ENCODE data around the gene KIF20A. TPM values are rescaled to one million over a fixed set of nuclear protein-coding genes. Genes with fewer than 3 reads are reported as not detected.
A peak's percentile ranks its signal among the peaks of the same experiment; 100 is the strongest.

Gene KIF20A
- total RNA-seq (2021) (63.6 and 88.6 TPM in 2 replicates), Bru-seq, nascent RNA (percentile 77 among the genes with signal in this experiment), BruChase-seq, experiment 1, labeled RNA remaining after a 2-hour chase (percentile 78 among the genes with signal in this experiment), BruChase-seq, experiment 2, labeled RNA remaining after a 6-hour chase (percentile 86 among the genes with signal in this experiment)
- long read RNA-seq, transcript KIF20A-201 (19 exons, 3,201 nt) = major isoform, 177 of 212 reads
- long read RNA-seq, partial matches to known transcripts = 20 of 212 reads
- long read RNA-seq, other reads (novel, unspliced or antisense) = 15 of 212 reads

- CTCF ChIA-PET = interaction anchor here (1.0 kb wide), 1 partner anchor 173 kb away, joined by 3 read pairs; no protein-coding TSS in a partner anchor
- Histone ChIP-seq H3F3A (ENCODE audit: insufficient read depth, low read depth) (no peaks in the 10 kb centered on the region), H3K27me3 (ENCODE audit: insufficient read depth, low read depth) (no peaks in the 10 kb centered on the region), H3K36me3 (ENCODE audit: low read depth) (peaks cover 21% of the 10 kb centered on the region; the same call in 1 of the 2 replicates), H3K4me3 (peak within 1 kb of the TSS; percentile 83), H4K20me1 (ENCODE audit: insufficient read depth) (peaks cover 22% of the 10 kb centered on the region; the same call in 1 of the 2 replicates), H3K79me2 (ENCODE audit: low read depth) (peaks cover 63% of the 10 kb centered on the region), H3K4me1 (replicated peaks; ENCODE audit: insufficient read depth) (peaks cover 19% of the 10 kb centered on the region), H3K9me2 (ENCODE audit: insufficient read depth) (no peaks in the 10 kb centered on the region), H3K4me2 (peak within 1 kb of the TSS; percentile 85), H2AFZ (peak within 1 kb of the TSS; percentile 98), H3K9me3 (ENCODE audit: insufficient read depth, low read depth) (no peaks in the 10 kb centered on the region), H3K27ac (peak within 1 kb of the TSS; percentile 45)
- intact Hi-C loops (cut with micrococcal nuclease; ENCODE audit: unreplicated experiment) = loop anchor here (2.0 kb wide), 1 partner anchor 34 kb away; the partner anchor contains the start of gene CDC23
- TF ChIP-seq EZH2 (IDR thresholded peaks at IDR 0.05; ENCODE audit: low read depth) = no peak
- TF ChIP-seq, protein P1, sequence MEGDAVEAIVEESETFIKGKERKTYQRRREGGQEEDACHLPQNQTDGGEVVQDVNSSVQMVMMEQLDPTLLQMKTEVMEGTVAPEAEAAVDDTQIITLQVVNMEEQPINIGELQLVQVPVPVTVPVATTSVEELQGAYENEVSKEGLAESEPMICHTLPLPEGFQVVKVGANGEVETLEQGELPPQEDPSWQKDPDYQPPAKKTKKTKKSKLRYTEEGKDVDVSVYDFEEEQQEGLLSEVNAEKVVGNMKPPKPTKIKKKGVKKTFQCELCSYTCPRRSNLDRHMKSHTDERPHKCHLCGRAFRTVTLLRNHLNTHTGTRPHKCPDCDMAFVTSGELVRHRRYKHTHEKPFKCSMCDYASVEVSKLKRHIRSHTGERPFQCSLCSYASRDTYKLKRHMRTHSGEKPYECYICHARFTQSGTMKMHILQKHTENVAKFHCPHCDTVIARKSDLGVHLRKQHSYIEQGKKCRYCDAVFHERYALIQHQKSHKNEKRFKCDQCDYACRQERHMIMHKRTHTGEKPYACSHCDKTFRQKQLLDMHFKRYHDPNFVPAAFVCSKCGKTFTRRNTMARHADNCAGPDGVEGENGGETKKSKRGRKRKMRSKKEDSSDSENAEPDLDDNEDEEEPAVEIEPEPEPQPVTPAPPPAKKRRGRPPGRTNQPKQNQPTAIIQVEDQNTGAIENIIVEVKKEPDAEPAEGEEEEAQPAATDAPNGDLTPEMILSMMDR (conservative IDR thresholded peaks at IDR 0.05) = no peak
- POLR2A ChIA-PET (ENCODE audit: unreplicated experiment) = interaction anchor here (0.5 to 0.9 kb wide), 5 partner anchors 35 to 922 kb away, joined by 3 to 8 read pairs (median 4); partner anchors contain the start of gene CDC25C
- DNase-seq = peak; percentile 91 to 94
- no TSS peak for BruUV-seq (replicated peaks)
These were observed at the start of gene KIF20A, which contains the start of gene BRD8 for GRCh38 chr5:138178516-138179276. Gene KIF20A (plus strand): TSS chr5:138179112. CDS start chr5:138179681, 569 bp downstream. Gene BRD8 (minus strand): TSS chr5:138178630. CDS start chr5:138178614, 16 bp downstream.

- DNase-seq = no peak
- Histone ChIP-seq H3K4me1 (replicated peaks; ENCODE audit: insufficient read depth) (no peaks in the 10 kb centered on the region; the same call in 1 of the 2 replicates), H3K79me2 (ENCODE audit: low read depth) (no peaks in the 10 kb centered on the region), H3K9me3 (ENCODE audit: insufficient read depth, low read depth) (no peaks in the 10 kb centered on the region), H3K27ac (no peak overlapping the region), H3K4me2 (no peak overlapping the region), H2AFZ (no peak overlapping the region), H3F3A (ENCODE audit: insufficient read depth, low read depth) (no peaks in the 10 kb centered on the region), H4K20me1 (ENCODE audit: insufficient read depth) (no peaks in the 10 kb centered on the region), H3K4me3 (no peak overlapping the region), H3K36me3 (ENCODE audit: low read depth) (no peaks in the 10 kb centered on the region), H3K9me2 (ENCODE audit: insufficient read depth) (no peaks in the 10 kb centered on the region), H3K27me3 (ENCODE audit: insufficient read depth, low read depth) (no peaks in the 10 kb centered on the region)
- ChIA-PET POLR2A (ENCODE audit: unreplicated experiment) (interaction anchor here (0.6 kb wide), 1 partner anchor 548 kb away, joined by 5 read pairs; no protein-coding TSS in a partner anchor), CTCF (interaction anchor here (0.6 kb wide), 1 partner anchor 66 kb away, joined by 4 read pairs; no protein-coding TSS in a partner anchor)
- TF ChIP-seq EZH2 (IDR thresholded peaks at IDR 0.05; ENCODE audit: low read depth) = no peak
- TF ChIP-seq, protein P1 (conservative IDR thresholded peaks at IDR 0.05) = no peak
- no TSS peak for BruUV-seq (replicated peaks)
- intact Hi-C loops (cut with micrococcal nuclease; ENCODE audit: unreplicated experiment) = no loop called here
These were observed 49.6 kb upstream of the KIF20A start for GRCh38 chr5:138129347-138129746.

- Histone ChIP-seq H3K4me2 (peak overlapping the region; percentile 80), H3K9me2 (ENCODE audit: insufficient read depth) (no peaks in the 10 kb centered on the region; the same call in 1 of the 2 replicates), H4K20me1 (ENCODE audit: insufficient read depth) (no peaks in the 10 kb centered on the region), H3K4me3 (no peak overlapping the region; the same call in 1 of the 2 replicates), H2AFZ (no peak overlapping the region; the same call in 1 of the 2 replicates), H3K9me3 (ENCODE audit: insufficient read depth, low read depth) (no peaks in the 10 kb centered on the region), H3K4me1 (replicated peaks; ENCODE audit: insufficient read depth) (no peaks in the 10 kb centered on the region; the same call in 1 of the 2 replicates), H3K36me3 (ENCODE audit: low read depth) (no peaks in the 10 kb centered on the region), H3K79me2 (ENCODE audit: low read depth) (no peaks in the 10 kb centered on the region), H3F3A (ENCODE audit: insufficient read depth, low read depth) (no peaks in the 10 kb centered on the region), H3K27ac (no peak overlapping the region), H3K27me3 (ENCODE audit: insufficient read depth, low read depth) (no peaks in the 10 kb centered on the region)
- no TSS peak for BruUV-seq (replicated peaks)
- DNase-seq = no peak
- intact Hi-C loops (cut with micrococcal nuclease; ENCODE audit: unreplicated experiment) = loop anchor here (2.0 to 5.0 kb wide), 3 partner anchors 380 to 810 kb away; no protein-coding TSS in a partner anchor
- ChIA-PET CTCF (interaction anchor here (0.6 to 1.5 kb wide), 4 partner anchors 54 to 472 kb away, joined by 5 to 7 read pairs (median 6); no protein-coding TSS in a partner anchor), POLR2A (ENCODE audit: unreplicated experiment) (interaction anchor here (0.6 kb wide), 1 partner anchor 899 kb away, joined by 3 read pairs; no protein-coding TSS in a partner anchor)
- TF ChIP-seq, protein P1 (conservative IDR thresholded peaks at IDR 0.05) = no peak
- no peak for TF ChIP-seq EZH2 (IDR thresholded peaks at IDR 0.05; ENCODE audit: low read depth)
These were observed 46.4 kb upstream of the KIF20A start for GRCh38 chr5:138132543-138132942.
